Epithelial cell of esophagus (primary cell): ENCODE data around the gene CD59.

ENCODE experiments used
- DNase-seq: peaks from one replicate; pipeline ENCODE4 v3.0.0; 2010; ENCODE audit warnings: low read depth
- H3K4me3 ChIP-seq: 2 replicates; pipeline ENCODE4 v1.5.1; 2011; ENCODE audit warnings: mild to moderate bottlenecking, low read length, control low read depth
- TF ChIP-seq, protein P1 (sequence below): IDR thresholded peaks from 2 replicates; pipeline ENCODE4 v1.5.1; 2011; ENCODE audit warnings: low read depth, mild to moderate bottlenecking, low read length, control low read depth, inconsistent platforms; ENCODE audit not compliant: insufficient read depth; ENCODE audit errors: missing control alignments

Gene CD59

DNA sequence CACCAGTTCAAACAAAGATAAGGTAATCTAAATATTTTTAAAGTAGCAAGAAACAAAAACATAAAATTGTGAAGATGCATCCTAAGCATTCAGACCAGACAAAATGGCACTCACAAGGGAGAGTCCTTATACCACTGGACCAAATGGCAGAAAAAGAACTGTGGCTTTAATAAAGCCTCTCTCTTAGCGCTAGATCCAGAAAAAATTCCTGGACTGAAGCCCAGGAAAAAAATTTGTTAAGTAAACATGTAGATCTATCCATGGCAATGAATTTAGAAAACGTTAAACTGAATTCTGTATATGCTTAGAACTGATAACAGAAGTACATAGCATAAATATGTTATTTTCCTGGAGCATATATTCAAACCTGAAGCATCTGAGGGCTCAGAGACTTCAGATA lies 11.8 kb upstream of the CD59 start:
- TF ChIP-seq, protein P1, sequence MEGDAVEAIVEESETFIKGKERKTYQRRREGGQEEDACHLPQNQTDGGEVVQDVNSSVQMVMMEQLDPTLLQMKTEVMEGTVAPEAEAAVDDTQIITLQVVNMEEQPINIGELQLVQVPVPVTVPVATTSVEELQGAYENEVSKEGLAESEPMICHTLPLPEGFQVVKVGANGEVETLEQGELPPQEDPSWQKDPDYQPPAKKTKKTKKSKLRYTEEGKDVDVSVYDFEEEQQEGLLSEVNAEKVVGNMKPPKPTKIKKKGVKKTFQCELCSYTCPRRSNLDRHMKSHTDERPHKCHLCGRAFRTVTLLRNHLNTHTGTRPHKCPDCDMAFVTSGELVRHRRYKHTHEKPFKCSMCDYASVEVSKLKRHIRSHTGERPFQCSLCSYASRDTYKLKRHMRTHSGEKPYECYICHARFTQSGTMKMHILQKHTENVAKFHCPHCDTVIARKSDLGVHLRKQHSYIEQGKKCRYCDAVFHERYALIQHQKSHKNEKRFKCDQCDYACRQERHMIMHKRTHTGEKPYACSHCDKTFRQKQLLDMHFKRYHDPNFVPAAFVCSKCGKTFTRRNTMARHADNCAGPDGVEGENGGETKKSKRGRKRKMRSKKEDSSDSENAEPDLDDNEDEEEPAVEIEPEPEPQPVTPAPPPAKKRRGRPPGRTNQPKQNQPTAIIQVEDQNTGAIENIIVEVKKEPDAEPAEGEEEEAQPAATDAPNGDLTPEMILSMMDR: no peak
- no peak overlapping the region for H3K4me3 ChIP-seq
- DNase-seq: no peak

DNA sequence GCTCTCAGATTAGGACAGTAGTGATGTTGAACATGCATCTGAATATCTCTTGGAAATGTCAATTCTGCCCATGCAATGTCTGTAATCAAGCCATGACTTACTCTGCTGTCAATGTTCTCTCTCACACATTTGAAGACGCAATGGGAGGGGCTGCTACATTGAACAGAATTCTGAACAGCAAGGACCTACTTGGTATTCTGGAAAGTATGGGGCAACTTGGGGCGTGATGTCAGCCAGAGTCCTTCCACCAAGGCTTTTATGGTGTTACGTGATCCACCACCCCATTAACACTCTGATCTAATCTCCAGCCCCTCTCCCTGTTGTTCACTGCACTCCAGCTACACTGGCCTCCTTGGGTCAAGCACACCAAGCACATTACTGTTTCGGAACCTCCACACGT lies 7.1 kb upstream of the CD59 start:
- no peak overlapping the region for H3K4me3 ChIP-seq
- TF ChIP-seq, protein P1: no peak
- DNase-seq: no peak

DNA sequence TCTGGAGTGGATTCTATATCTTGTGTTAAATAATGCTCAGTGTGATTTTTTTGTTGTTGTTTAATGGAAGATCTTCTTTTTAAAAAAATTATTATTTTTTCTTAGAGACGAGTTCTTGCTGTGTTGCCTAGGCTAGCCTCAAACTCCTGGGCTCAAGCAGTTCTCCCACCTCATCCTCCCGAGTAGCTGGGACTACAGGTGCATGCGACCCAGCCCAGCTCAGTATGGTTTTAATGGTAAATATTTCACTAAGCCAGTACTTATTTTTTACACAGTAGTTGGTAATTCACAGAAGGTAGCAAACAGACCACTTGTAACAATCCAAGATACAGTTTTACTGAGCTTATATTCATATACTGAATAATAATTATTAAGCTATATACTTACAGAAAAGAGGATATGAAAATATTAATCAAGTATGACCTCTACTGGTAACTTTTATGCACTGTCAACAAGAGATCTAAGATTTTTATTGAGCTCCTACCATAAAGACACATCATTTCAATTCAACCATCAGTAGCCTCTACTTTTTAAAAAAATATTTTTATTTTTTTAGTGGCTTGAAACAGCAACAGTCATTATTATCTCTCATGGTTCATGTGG lies 6.1 kb upstream of the CD59 start:
- TF ChIP-seq, protein P1: peak; percentile 32
- H3K4me3 ChIP-seq: no peak overlapping the region
- peak; percentile 48 for DNase-seq

DNA sequence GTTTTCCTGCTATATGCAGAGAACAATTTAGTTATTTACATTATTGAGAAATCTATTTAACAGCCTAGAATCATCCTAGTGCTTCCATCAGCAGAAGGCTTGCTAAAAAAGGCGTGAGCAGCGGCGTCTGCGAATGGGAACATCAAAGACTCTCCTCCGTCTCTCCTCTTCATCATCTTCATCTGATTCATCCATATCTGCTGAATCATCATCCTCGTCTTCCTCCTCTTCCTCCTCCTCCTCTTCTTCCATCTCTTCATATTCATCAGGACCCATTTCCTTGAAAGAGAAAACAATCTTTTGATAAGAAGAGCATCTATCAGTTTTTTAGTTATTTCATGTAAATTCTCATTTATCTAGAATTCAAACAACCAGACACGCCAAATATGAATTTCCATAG lies 5.6 kb upstream of the CD59 start:
- DNase-seq: no peak
- no peak overlapping the region for H3K4me3 ChIP-seq
- TF ChIP-seq, protein P1: no peak

DNA sequence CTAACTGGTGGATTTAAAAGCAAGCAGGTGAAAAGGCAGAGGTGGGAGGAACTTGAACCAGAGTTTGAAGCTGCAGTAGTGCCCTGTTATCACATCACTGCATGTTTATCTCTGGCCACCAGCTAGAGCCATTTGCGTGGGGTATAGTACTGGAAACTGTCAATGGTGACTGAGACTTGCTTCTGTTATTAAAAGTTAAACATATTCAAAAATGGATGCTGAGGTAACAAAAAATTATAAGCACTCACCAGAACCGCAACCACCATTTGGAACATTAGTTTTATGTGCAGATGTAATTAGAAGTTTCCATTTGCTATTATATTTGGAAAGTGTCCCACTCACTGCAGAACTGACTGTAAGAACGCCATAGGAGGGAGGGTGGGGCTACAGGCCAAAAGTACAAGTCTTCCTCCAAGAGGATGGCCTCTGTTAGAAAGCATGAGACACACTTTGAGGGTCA lies 1.2 kb upstream of the CD59 start:
- no peak overlapping the region for H3K4me3 ChIP-seq

DNA sequence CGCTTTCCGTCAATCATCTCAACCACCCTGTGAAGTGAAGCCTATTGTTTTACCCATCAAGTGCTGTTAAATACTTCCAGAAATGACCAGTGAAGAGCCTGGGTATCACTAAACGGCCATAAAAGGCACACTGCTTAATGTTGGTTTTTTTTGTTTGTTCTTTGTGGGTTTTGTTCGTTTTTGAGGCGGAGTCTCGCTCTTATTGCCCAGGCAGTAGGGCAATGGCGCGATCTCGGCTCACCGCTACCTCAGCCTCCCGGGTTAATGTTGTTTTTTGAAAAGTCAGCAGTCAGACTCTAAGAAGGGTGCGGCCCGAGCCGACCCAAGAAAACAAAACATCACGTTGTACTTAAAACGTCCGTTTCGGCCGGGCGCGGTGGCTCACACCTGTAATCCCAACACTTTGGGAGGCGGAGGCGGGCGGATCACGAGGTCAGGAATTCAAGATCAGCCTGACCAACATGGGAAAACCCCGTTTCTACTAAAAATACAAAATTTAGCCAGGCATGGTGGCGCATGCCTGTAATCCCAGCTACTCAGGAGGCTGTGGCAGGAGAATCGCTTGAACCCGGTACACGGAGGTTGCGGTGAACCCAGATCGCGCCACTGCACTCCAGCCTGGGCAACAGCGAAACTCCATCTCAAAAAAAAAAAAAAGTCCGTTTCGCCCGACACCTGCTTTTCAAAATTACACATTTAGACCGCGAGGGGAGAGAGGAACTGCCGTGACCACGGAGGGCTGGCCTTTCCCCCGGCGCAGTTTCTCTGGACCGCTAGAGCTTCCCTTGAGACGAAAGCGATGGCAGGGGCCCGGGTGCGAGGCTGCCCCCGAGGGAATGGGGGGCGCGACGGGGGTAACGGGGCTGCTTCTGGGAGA lies 714 bp downstream of the CD59 start:
- H3K4me3 ChIP-seq: peak overlapping the region; percentile 83
- TF ChIP-seq, protein P1: no peak
- DNase-seq: peak; percentile 56

More for the DNA sequence above, 1.2 kb upstream of the CD59 start:
- TF ChIP-seq, protein P1: no peak
- no peak for DNase-seq
